ENCODE data around the gene DAP.

The DAP gene, protein sequence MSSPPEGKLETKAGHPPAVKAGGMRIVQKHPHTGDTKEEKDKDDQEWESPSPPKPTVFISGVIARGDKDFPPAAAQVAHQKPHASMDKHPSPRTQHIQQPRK

DNA sequence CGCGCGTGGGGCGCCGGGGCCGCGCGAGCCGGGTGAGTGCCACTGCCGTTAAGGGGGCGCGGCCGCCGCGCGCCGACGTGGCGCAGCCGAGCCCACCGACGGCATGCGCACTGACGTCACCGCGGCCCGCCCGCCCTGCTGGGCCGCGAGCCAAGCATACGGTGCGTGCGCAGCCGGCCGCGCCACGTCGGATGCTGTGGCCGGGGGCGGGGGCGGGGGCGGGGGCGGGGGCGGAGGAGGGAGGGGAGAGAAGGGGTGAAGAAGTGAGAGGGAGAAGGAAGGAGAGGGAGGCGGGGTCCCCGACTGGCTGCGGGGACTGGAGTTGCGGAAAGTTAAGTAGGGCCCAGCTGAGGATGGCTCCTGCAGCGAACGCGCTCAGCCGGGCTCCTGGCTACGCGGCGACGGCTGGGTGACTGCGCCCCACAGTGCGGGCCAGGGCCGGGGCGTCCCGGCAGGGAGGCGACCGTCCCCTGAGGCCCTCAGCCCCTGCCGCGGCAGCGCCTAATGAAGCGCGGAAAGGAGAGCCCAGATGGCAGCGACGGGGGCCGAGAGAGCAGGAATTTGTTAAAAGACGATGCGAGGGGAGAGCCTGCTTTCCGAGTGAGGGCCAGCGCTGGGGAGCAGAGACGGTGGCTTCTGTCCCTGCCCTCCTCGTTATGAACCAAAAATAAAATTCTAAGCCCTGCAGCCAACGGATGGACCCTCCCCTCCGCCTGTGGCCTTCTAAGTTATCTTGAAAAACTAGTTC is at the start of gene DAP:
DAP (minus strand) TSS at position 50 of the 748 bp plus-strand sequence. CDS start 166 bp downstream, outside the sequence.
- peak; percentile 93 for DNase-seq

DNA sequence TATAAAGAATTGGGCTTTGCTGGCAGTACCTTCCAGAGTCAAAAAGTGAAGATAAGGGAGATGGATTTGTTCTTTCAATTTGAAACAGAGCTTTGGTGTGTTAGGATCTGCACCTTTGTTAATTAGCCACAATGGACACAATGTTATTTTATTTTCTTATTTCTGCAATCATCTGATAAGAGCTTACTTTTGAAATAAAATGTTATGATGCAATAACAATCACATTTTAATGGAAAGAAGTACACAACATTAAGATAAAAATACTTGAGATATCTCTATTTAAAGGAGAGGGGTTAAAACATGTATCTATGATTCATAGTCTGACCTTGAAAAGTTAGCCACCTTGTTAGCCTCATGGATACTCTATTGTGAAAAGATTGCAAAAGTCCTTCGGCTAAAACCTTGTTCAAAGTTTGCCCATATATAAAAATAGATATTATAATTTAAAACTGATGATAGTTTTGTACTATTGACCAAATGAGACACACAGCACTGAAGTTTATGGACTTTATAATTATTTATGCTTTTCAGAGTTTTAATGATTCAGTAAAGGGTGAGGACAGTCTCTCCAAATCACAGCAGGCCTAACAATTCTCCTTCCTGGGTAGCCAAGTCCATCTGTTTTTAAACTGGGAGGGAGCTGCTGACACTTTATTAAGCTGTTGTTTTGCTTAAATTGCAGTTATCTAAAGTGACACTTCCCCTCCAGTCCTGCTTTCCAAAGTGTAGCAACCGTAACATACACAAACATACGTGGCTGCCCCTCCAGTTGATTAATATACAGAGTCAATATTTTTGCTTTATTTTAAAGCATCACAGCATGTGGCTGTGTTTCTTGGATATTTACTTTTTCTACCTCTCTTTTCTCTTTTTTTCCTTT is 47.6 kb upstream of the DAP start:
- DNase-seq, result no peak

DNA sequence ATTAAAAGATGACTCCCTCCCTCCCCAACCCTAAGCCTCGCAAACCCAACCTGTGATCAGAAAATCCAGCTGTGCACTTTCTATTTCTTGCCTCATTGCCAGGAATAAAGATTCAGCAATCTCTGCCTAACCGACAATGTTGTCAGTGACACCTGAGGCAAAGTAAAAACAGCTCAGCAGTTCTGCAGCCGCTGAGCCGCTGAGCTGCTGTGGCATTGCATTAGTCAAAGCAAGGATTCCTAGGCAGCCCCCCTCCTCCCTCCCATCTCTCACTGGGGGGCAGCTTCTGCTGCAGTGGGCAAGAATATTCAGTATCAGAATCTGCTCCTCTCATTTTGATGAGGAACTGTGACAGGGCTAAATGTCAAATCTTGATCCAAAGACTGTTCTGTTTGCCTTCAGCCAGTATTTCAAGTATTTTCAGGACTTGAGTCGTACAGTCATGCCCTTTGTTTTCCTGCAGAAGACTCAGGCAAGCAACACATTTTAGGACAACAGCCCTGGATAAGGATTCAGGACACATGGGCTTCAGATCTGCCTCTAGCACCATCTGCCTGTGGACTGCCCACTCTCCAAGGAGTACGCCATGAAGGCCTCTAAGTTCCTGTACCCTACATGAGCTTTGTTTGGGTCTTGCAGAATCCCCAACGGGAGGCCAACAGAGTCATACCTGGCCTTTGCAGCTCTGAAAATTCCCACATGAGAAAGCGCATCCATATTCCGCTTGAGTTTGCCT is 41.1 kb upstream of the DAP start:
- no peak for DNase-seq

DNA sequence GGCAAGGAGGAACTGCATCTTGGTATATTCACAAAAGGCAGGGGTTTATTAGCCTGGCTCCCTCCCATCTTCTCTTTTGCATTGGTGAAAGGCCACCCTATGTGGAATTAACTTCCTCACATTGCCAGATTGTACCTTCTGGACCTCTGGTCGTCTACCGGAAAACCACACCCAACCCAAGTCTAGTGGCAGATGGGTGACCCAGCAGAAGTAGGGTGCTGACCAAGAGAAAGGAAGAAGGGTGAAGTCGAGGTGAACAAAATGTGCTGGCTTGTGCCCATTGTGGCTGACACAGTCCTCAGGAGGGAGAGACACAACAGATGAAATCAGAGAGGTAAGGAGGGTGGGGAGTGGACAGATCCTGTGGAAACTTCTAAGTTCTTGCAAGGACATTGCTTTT is 39.8 kb upstream of the DAP start:
- no peak for DNase-seq

DNA sequence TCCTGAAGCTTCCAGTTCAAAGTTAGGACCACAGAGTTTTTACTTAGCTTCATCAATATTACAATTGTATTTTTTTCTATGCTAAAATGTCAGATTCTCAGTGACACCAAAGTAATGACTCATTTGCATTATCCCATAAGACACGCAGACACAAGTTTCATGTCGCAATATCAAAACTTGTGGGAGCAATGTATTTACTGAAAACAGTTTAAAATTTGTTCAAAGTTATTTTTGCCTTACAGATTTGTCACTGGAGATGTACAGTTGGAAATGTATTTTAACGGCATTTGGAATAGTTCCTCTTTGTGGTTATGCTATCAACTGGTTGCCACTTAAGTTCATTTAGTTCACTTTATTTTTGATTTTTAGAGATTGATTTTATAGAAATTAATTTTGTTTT is 36.2 kb upstream of the DAP start:
- peak; percentile 41 for DNase-seq

DNA sequence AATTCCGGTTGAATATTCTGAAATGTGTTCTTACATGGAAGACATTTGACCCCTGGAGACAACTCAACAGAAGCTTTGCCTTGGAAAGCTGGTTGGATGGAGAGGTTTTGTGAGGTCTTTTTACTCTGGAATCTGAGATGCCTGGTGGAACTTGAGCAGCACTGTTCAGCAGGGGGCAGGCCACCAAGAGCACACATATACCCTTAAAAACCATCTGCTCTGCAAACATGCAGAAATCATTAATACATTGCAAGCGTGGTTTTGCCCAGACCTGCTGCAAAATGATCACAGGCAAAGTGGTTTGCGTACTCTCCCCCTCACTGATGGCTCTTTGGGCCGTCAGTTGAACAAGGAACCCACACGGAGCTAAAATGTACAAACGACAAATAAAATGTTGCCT is 32.8 kb upstream of the DAP start:
- DNase-seq, result no peak

DNA sequence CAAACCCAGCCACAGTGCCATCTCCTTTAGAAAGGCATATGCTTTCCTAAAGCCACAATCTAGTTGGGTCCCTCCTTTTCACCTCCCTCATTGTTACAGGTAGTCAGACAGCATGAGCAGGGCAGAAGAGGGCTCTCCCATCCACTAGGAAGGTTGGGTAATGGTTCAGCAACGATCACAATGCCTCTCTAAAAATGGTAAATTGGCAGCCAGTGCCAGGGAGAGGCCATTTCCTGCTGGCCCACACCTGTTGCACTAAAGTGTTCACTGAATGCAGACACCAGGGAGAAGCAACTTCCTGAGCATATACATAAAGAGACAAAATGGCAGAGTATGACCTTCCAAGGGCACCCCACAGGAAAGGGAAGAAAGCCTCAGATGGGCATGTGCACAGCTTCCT is 31.3 kb upstream of the DAP start:
- DNase-seq, result no peak

DNA sequence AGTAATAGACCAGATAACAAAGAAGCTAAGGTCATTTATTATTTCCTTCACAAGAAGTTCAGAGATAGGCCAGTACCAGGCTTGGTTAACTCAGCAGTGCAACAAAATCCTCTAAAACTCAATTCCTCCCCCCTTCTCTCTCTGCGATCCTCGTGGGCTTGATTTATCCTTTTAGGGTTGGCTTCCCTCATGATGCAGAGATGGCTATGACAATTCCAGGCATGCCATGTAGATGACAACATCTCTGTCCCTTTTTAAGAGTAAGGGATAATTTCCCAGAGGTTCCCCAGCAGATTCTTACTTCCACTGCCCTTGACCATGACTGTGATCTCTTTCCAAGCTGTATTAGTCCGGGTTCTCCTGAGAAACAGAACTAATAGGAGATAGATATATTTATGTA is 28.7 kb upstream of the DAP start:
- no peak for DNase-seq

DNA sequence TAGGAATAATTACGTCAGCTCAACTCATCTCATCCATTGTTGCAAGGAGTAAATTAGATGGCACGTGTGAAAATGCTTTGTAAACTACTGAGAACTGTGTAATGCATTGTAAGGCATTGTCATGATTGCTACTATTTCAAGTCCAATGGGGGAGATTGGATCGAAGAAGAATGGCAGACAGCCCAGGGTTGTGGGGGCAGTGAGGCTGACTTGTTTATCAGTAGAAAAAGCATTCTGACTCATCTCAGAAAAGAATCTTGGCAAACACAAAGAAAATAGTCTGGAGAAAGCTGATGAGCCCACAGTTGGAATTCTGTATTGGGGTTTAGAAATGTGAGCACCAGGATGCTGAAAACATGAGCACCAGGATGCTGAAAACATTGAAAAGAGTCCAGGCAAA is 28.0 kb upstream of the DAP start:
- DNase-seq, result peak; percentile 24

DNA sequence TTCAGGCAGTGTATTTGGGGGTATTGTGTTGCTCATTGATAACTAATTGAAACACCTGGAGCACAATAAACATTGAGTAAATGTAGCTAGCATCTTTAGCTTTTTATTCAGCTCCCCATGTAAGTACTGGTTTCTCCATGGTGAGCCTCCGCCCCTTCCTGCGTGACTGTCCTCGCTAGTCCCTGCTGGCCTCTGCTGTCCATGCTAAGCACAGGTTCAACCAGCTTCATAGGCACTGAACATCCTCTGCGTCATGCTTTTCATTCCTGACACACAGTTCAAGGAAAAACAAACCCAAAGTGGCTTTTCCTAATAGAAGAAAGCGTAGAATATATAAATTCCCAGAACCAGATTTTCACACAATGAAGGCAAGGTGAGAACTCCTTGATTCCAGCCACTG is 27.3 kb upstream of the DAP start:
- DNase-seq, result no peak

DNA sequence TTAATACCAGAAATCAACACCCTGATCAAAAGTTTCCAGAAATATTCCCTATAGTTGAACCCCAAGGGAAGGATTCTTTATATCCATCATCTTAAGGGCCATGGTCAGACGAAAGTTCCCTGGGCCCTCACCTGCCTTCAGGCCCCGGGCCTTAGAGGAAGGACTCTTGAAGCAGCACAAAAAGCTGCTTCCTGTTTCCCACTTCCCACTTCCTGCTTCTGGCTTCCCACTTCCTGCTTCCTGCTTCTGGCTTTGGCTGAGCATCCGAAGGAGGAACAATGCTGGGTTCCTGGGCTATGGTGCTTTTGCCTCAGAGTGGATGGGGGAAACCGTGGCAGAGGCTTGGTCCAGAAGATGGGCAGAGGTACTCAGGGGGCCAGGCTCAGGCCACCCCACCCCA is 25.8 kb upstream of the DAP start:
- no peak for DNase-seq

DNA sequence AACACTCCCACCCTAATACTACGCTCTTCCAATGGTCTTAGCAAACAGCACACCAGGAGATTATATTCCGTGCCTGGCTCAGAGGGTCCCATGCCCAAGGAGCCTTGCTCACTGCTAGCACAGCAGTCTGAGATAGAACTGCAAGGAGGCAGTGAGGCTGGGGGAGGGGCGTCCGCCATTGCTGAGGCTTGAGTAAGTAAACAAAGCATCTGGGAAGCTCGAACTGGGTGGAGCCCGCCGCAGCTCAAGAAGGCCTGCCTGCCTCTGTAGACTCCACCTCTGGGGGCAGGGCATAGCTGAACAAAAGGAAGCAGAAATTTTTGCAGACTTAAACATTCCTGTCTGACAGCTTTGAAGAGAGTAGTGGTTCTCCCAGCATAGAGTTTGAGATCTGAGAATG is 19.2 kb upstream of the DAP start:
- DNase-seq, result peak; percentile 31

DNA sequence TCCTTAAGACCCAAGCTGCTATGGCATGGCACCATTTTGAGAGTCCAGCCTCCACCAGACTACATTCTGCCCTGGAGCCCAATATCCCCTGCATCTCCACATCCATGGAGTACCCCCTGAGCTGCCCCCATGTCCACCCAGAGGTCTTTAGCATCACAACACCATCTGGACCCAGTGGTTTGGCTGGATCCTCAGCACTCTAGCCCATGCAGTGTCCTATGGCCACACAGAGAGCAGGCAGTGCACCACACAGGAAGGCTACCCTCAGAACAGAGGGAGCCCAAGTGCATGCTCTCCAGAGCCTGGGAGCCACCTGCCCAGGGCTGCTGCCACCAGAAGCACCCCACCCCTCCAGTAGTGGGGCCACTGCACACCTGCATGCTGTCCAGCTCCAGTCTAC is 18.6 kb upstream of the DAP start:
- no peak for DNase-seq

DNA sequence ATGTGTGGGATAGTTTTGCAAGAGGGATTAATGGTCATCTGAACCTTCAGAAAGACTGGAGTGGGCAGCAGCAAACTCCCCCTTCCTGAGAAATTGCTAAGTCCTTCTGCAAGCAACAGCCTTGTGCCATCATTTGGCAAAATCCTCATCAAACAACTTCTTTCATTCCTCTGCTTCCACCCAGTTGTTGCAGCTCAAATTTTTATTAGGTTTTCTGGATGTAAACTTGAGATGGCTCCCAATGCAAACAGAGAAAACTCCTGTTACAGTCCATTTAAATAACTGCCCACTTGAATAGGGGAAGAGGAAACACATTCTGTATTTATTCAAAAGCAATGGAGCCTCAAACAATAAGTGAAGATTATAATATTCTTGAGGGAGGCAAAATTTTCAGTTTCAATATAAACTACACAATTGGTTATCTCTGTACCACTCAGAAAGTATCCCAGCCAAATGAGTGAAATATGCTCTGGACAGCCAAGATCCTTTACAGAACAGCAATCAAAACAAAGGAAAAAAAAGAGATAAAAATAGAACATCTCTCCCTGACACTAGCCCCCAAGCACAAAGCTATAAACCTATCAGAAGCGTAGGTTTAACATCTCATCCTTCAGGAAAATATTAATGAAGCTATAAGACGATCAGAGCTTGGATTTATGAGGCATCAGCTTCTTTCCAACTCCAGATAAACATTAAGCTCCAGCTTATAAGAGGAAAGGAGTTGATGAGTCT is 17.3 kb upstream of the DAP start:
- no peak for DNase-seq

DNA sequence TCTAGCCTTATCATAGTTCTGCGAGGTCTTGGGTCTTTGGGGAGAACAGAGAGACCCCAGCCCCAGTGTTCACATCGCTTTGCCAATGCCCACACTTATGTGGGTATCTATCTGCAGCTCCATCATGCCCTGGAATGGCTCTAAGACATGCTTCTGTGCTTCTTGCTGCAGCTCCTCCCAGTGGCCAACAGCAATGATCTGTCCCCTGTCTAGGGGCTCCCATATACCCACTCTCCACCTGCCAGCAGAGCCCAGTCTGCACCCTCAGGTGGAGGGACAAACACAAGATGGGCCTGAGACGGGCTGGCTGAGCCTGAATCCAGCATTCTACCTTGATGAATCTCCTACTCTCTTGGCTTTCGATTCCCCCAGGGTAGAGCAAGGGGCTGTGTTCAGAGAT is 14.6 kb upstream of the DAP start:
- no peak for DNase-seq

DNA sequence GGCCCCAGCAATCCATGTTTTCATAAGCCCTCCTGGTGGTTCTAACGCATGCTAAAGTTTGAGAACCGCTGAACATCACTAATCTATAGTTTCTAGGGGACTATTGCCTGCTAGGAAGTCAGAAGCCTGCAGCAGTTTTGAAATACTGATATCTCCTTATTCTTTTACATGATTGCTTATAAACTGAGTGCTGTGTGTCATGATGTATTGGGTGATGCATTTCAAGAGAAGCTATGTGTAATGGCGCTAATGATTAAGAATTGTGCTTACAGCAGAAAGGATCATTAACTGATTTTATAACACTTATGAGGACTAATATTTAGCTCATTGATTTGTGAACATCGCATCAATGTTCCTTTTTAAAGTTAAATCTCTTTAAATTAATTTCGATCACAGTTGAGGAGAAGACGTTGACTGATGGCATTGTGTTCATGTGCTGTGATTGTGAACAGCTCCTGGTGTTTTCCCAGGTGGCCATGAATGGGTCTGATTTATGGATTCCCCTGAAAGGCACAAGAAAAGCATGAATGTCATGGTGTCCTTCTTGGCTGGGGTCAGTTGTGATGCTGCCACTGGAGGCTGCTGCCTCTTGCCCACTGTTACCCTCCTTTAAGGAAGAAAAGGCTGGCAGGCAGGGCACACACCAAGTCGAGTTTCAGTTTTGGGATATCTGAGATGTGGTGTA is 12.0 kb upstream of the DAP start:
- DNase-seq, result no peak

DNA sequence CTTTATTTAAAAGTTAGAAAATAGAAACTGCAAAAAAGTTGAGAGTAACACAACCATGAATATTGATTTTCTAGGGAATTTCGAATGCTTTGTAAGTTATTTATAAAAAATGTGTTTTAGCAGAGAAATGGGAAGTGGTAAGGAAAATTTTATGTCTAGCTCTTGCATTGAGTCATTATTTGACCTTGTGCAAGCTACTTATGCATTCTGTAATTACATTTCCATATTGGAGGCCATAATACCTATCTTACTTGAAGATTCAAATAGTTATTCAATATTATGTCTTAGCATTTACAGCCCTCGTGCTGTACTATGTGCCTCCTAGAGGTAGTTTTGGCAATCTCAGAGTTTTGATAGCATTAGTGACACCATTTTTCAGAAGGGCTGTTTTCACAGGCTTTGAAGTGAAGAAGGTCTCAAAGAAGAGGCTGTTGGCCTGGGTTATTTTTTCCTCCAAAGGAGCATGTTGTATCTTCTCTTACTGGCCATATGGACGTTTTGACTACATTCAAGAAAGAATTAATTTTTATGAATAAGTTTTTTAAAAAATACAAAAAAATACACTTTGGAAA is 7.4 kb upstream of the DAP start:
- DNase-seq, result no peak

DNA sequence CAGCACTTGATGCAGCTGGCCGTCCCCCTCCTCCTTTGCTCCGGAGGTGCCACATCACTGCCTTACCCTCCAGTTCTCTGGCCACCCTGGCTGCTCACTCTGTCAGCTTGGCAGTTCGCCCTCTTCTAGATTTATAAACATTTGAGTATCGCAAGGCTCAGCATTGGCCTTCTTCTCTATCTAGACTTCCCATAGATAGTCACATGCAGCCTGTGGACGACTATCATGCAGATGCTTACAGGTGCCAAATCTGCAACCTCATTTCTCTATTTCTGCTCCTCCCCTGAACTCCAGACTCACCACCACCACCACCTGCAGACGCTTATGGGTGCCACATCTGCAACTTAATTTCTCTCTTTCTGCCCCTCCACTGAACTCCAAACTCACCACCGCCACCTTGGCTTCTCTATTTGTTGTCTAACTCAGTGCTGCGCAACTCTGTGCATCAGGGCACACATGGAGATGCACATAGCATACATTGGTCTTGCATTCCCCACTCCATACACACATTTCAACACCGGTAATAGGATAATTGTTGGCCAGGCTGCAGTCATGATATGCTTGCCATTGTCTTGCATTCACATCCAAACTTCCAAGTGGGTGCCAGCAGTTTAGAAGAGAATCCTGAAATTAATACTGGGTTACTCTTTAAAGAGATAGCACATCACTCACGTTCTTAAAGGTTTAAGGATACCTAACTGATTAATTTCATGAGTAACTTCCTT is 1.9 kb upstream of the DAP start:
- DNase-seq, result no peak

DNA sequence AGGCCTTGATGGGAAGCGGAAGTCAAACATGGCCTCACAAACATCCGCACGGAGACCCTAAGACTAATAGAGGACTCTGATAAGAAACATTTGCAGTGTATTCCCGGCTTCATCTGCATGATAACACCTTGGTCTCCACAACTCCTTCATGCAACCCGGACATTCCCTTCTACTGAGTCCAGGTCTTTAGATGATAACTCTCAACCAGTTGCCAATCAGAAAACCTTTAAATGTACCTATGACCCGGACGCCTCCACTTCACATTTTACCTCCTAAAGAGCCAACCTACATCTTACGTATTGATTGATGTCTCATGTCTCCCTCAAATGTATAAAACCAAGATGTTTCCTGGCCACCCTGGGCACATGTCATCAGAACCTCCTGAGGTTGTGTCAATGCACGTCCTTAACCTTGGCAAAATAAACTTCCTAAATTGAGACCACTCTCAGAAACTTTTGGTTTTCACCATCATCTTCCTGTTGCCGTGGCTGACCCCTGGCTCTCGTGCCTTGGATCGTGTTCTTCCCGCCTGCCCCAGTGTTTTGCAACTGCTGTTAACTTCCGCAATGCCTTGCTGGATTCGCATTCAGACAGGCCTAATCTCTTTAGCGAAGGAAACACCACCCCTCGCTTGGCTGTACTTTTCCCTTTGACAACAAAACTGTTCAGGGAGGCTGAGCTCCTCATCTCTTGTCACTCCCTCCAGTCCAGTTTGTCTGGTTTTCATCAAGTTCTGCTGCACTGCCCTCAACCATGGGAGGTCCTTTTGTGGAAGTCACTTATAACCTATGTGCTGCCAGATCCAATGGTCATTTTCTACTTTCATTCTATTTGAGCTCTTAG is 1.1 kb upstream of the DAP start:
- no peak for DNase-seq

DNA sequence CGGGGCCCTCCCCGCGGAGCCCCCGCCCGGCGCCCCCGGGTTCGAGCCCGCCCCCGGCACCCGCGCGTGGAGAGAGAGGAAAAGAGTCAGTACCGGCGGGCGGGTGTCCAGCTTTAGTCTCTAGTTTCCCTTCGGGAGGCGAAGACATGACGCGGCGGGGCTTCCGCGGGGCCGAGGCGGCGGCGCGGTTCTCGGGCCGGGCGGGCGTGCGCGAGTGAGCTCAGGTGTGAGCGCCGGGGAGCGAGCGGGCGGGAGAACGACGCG is 181 bp downstream of the DAP start:
- DNase-seq, result no peak
